Adrenal gland (tissue), 12 donors: ENCODE data around the gene BDKRB1. TPM values are rescaled to one million over a fixed set of nuclear protein-coding genes. Genes with fewer than 3 reads are reported as not detected.

Source experiments
- DNase-seq, 7 donors: peaks; one replicate each; pipeline ENCODE4 v3.0.0-alpha.2; 2019 to 2020
- H3K27ac ChIP-seq, 5 donors: fragments of 200-600 bp; sonication (generic) in 4 of 5; 1 replicate in 3 of 5; 2 replicates in 2 of 5; pipeline versions ENCODE4 v1.5.1 to v1.8.0; 2016 to 2020; ENCODE audit warnings: mild to moderate bottlenecking in 1 of 5
- H3K27me3 ChIP-seq: fragments of 200-600 bp; 2 replicates; pipeline ENCODE4 v1.8.0; 2021
- H3K36me3 ChIP-seq, 2 donors: fragments of 200-600 bp; replicated peaks in 1 of 2; 1 replicate in 1 of 2; 2 replicates in 1 of 2; pipeline versions ENCODE4 v1.5.1 to v1.8.0; 2018 to 2022
- H3K4me1 ChIP-seq, 2 donors: fragments of 200-600 bp; replicated peaks in 1 of 2; 1 replicate in 1 of 2; 2 replicates in 1 of 2; pipeline versions ENCODE4 v1.5.1 to v1.8.0; 2018 to 2021
- H3K4me3 ChIP-seq, 4 donors: fragments of 200-600 bp; sonication (generic) in 3 of 4; one replicate each; pipeline ENCODE4 v1.5.1; 2016 to 2018
- H3K9me3 ChIP-seq, 3 donors: fragments of 200-600 bp; sonication (generic) in 1 of 3; replicated peaks in 1 of 3; 1 replicate in 2 of 3; 2 replicates in 1 of 3; pipeline versions ENCODE4 v1.5.1 to v1.8.0; 2016 to 2021
- CTCF ChIP-seq, 6 experiments: fragments of 450-650 bp in 4 of 6; fragments of 200-600 bp in 2 of 6; sonication (generic) in 1 of 6; IDR thresholded peaks; 1 replicate in 5 of 6; 2 replicates in 1 of 6; pipeline versions ENCODE4 v1.5.1 to v1.8.0; 2016 to 2021; ENCODE audit warnings: antibody characterized with exemption in 6 of 6, mild to moderate bottlenecking in 2 of 6, moderate library complexity in 1 of 6
- POLR2A ChIP-seq, 2 donors: fragments of 450-650 bp; IDR thresholded peaks; one replicate each; pipeline ENCODE4 v1.6.1; 2017; ENCODE audit warnings: antibody characterized with exemption in 2 of 2, mild to moderate bottlenecking in 2 of 2, moderate library complexity in 1 of 2
- WGBS, 4 donors: extraction: QIAGEN DNeasy Blood & Tissue Kit in 2 of 4; methylation state at CpG; one replicate each; pipeline versions ENCODE4 v1.1.5 to v1.1.7; 2013 to 2017; 5-methylcytosine and 5-hydroxymethylcytosine counted together
- intact Hi-C, 2 donors: fragments of 100-400 bp; cut with DNase I; formaldehyde crosslinking; loops; one replicate each; pipeline versions ENCODE4 v1.14.1 to v1.15.0; 2022 to 2023
- polyA plus RNA-seq, 3 donors: library from polyadenylated mRNA; stranded (reverse); fragments of 200-250 nt in 2 of 3; fragments of 350-450 nt in 1 of 3; fragmentation: Illumina TruSeq in 1 of 3; extraction: RNeasy Lipid Tissue Mini Kit (QIAGEN cat#74804) in 1 of 3; gene quantifications; one replicate each; pipeline ENCODE4 v1.2.3, GENCODE V29; 2013 to 2014
- total RNA-seq, 9 donors: library from RNA; depleted of rRNA in 4 of 9; stranded (reverse); fragments of >200 nt in 4 of 9; fragments of 120-200 nt in 1 of 9; fragmentation: NEBNext Ultra II Directional in 1 of 9; extraction: Animal tissue kit (Norgen Biotek cat#: 25700) in 1 of 9; gene quantifications; one replicate each; pipeline versions ENCODE4 v1.1.0 to v1.2.4, GENCODE V29; 2013 to 2023
- donor health status: healthy with polysubstance abuse.
- donor health status: Bipolar disorder and iron deficiency.
- donor health status: DM: yes; HTN: yes; CAD: no.
- donor health status: DM: no; HTN: no; CAD: no.
- donor health status: DM: no; HTN: no; CAD: no.
- donor health status: DM: yes; HTN: yes; CAD: no.

The BDKRB1 gene
- total and polyA plus RNA-seq, 12 donors, result 0.25 to 0.98 (median 0.88) TPM; not detected in 9

- intact Hi-C loops, result no loop called here
These were observed 23.5 kb upstream of the BDKRB1 start for GRCh38 chr14:96232506-96232905.

GRCh38 chr14:96233661-96234060 is 22.3 kb upstream of the BDKRB1 start:
- H3K9me3 ChIP-seq, result no peaks in the 10 kb centered on the region
- no peaks in the 10 kb centered on the region for H3K27me3 ChIP-seq
- H3K36me3 ChIP-seq, result no peaks in the 10 kb centered on the region
- TF ChIP-seq POLR2A (IDR thresholded peaks at IDR 0.05), result no peak
- no peak for TF ChIP-seq CTCF (IDR thresholded peaks at IDR 0.05)
- intact Hi-C loops, result no loop called here
- H3K4me1 ChIP-seq, result no peaks in the 10 kb centered on the region
- no peak for DNase-seq
- H3K27ac ChIP-seq, result no peak overlapping the region
- WGBS, 4 donors, result 60 to 71% (median 66%) methylated on average over 3 of the region's 3 CpGs
- H3K4me3 ChIP-seq, result no peak overlapping the region

More at GRCh38 chr14:96232506-96232905, 23.5 kb upstream of the BDKRB1 start:
- Histone ChIP-seq H3K27me3 (no peaks in the 10 kb centered on the region), H3K9me3 (no peaks in the 10 kb centered on the region), H3K4me1 (no peaks in the 10 kb centered on the region), H3K4me3 (no peak overlapping the region), H3K27ac (no peak overlapping the region), H3K36me3 (no peaks in the 10 kb centered on the region)
- TF ChIP-seq POLR2A (IDR thresholded peaks at IDR 0.05) (no peak), CTCF (IDR thresholded peaks at IDR 0.05) (no peak)
- no peak for DNase-seq
- WGBS, 4 donors, result 77 to 81% (median 78%) methylated on average over 11 of the region's 11 CpGs

- no peak overlapping the region for H3K4me3 ChIP-seq
- intact Hi-C loops, result no loop called here
- no peak overlapping the region for H3K27ac ChIP-seq
- H3K4me1 ChIP-seq, result no peaks in the 10 kb centered on the region
- TF ChIP-seq POLR2A (IDR thresholded peaks at IDR 0.05) (no peak), CTCF (IDR thresholded peaks at IDR 0.05) (no peak)
- 74 to 76% (median 75%) methylated on average over 4 of the region's 4 CpGs for WGBS, 4 donors
- no peak for DNase-seq
- no peaks in the 10 kb centered on the region for H3K9me3 ChIP-seq
- no peaks in the 10 kb centered on the region for H3K27me3 ChIP-seq
- H3K36me3 ChIP-seq, result no peaks in the 10 kb centered on the region
These were observed 20.6 kb upstream of the BDKRB1 start for GRCh38 chr14:96235426-96235825.

GRCh38 chr14:96237641-96238040 is 18.4 kb upstream of the BDKRB1 start:
- H3K9me3 ChIP-seq, result no peaks in the 10 kb centered on the region
- WGBS, 4 donors, result 67 to 92% (median 75%) methylated on average over 2 of the region's 2 CpGs
- H3K36me3 ChIP-seq, result no peaks in the 10 kb centered on the region
- H3K4me3 ChIP-seq, result no peak overlapping the region
- TF ChIP-seq CTCF (IDR thresholded peaks at IDR 0.05), result no peak
- TF ChIP-seq POLR2A (IDR thresholded peaks at IDR 0.05), result no peak
- H3K27ac ChIP-seq, result no peak overlapping the region
- H3K4me1 ChIP-seq, result no peaks in the 10 kb centered on the region
- intact Hi-C loops, result no loop called here
- no peaks in the 10 kb centered on the region for H3K27me3 ChIP-seq
- DNase-seq, result no peak
